ENCODE measurements around the gene SYDE1. TPM values are rescaled to one million over a fixed set of nuclear protein-coding genes. Genes with fewer than 3 reads are reported as not detected.

Gene SYDE1
- total and polyA plus RNA-seq, 2 donors from 2014 or later: 13.9 to 26.9 TPM

DNA sequence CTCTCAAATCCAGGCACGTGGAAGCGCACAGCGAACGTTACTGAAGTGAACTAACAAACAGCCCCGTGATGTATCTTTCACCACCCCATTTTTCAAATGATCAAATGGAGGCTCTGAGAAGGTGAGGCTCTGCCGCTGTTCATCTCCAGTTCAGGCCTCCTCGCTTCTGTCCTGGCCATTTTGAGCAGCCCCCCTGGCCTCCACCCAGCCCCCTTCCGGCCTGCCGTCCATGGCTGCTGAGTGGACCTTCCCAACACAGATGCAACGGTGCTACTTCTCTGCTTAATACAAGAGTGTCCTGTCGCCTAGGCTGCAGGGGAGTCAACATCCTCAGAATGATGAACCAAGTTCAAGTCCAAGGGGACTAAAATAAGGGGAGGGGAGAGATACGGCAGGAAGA is 9.7 kb downstream of the SYDE1 start:
- intact Hi-C loops (cut with DNase I): no loop called here
- DNase-seq: no peak

DNA sequence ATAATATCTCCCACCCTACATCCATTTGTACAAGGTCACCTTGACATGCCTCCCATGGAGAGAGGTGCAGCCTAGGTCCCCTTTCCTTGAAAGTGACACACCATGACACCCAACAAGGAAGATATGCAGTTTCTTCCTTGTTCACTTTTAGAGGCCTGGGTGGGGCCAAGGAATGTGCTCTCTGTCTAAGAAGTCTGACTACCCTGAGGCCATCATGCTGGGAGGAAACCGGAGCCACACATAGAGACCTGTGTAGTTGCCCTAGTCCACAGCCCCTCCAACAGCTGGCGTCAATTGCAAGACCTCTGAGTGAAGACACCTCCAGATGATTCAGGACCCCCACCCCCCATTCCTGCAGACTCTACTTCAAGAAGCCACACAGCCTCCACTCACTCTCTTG is 11.0 kb downstream of the SYDE1 start:
- DNase-seq (no peak), FAIRE-seq (no peak)
- Histone ChIP-seq H3K9me3 (ENCODE audit: control insufficient read depth in 2 of 3, insufficient read depth in 1 of 3, low read length in 3 of 3) (no peaks in the 10 kb centered on the region), H3K4me3 (ENCODE audit: low read length in 3 of 3) (no peak overlapping the region), H3K27ac (ENCODE audit: low read depth in 2 of 2, low read length in 2 of 2) (peak overlapping the region in 1 of 2 donors; percentile 72), H3K9ac (ENCODE audit: low read length in 3 of 3) (no peak overlapping the region), H3K27me3 (ENCODE audit: control insufficient read depth, insufficient read depth, low read length) (no peaks in the 10 kb centered on the region), H3K4me1 (ENCODE audit: control insufficient read depth in 2 of 3, insufficient read depth in 2 of 3, low read depth in 1 of 3, low read length in 3 of 3) (peaks cover 0 to 32% (median 14%) of the 10 kb centered on the region in 3 donors), H3K36me3 (ENCODE audit: control insufficient read depth in 2 of 3, insufficient read depth in 3 of 3, low read length in 3 of 3) (peaks cover 5 to 59% (median 37%) of the 10 kb centered on the region in 3 donors)
- TF ChIP-seq CTCF (IDR thresholded peaks at IDR 0.05; ENCODE audit: borderline replicate concordance, extremely low read depth, insufficient read depth): no peak
- intact Hi-C loops (cut with DNase I): no loop called here

More for the DNA sequence above, 9.7 kb downstream of the SYDE1 start:
- Histone ChIP-seq H3K4me3 (ENCODE audit: low read length in 3 of 3) (no peak overlapping the region), H3K36me3 (ENCODE audit: control insufficient read depth in 2 of 3, insufficient read depth in 3 of 3, low read length in 3 of 3) (peaks cover 2 to 64% (median 36%) of the 10 kb centered on the region in 3 donors), H3K4me1 (ENCODE audit: control insufficient read depth in 2 of 3, insufficient read depth in 2 of 3, low read depth in 1 of 3, low read length in 3 of 3) (peaks cover 0 to 29% (median 14%) of the 10 kb centered on the region in 3 donors), H3K9me3 (ENCODE audit: control insufficient read depth in 2 of 3, insufficient read depth in 1 of 3, low read length in 3 of 3) (no peaks in the 10 kb centered on the region), H3K9ac (ENCODE audit: low read length in 3 of 3) (no peak overlapping the region), H3K27ac (ENCODE audit: low read depth in 2 of 2, low read length in 2 of 2) (peak overlapping the region in 1 of 2 donors; percentile 64), H3K27me3 (ENCODE audit: control insufficient read depth, insufficient read depth, low read length) (no peaks in the 10 kb centered on the region)
- no peak for FAIRE-seq
- no peak for TF ChIP-seq CTCF (IDR thresholded peaks at IDR 0.05; ENCODE audit: borderline replicate concordance, extremely low read depth, insufficient read depth)

GRCh38 chr19:15118789-15119494 is 11.7 kb downstream of the SYDE1 start:
- H3K4me1 ChIP-seq (ENCODE audit: control insufficient read depth in 2 of 3, insufficient read depth in 2 of 3, low read depth in 1 of 3, low read length in 3 of 3): peaks cover 0 to 34% (median 18%) of the 10 kb centered on the region in 3 donors
- no peak overlapping the region for H3K9ac ChIP-seq (ENCODE audit: low read length in 3 of 3)
- no peak for DNase-seq
- TF ChIP-seq CTCF (IDR thresholded peaks at IDR 0.05; ENCODE audit: borderline replicate concordance, extremely low read depth, insufficient read depth): no peak
- no peak overlapping the region for H3K27ac ChIP-seq (ENCODE audit: low read depth in 2 of 2, low read length in 2 of 2)
- H3K36me3 ChIP-seq (ENCODE audit: control insufficient read depth in 2 of 3, insufficient read depth in 3 of 3, low read length in 3 of 3): peaks cover 5 to 58% (median 37%) of the 10 kb centered on the region in 3 donors
- no peak for FAIRE-seq
- no peaks in the 10 kb centered on the region for H3K9me3 ChIP-seq (ENCODE audit: control insufficient read depth in 2 of 3, insufficient read depth in 1 of 3, low read length in 3 of 3)
- no peaks in the 10 kb centered on the region for H3K27me3 ChIP-seq (ENCODE audit: control insufficient read depth, insufficient read depth, low read length)
- intact Hi-C loops (cut with DNase I): no loop called here
- H3K4me3 ChIP-seq (ENCODE audit: low read length in 3 of 3): no peak overlapping the region

All from kidney (tissue), 14 donors.